HG03103 (cell line): ENCODE measurements around the gene LONP2.
A peak's percentile ranks its signal among the peaks of the same experiment; 100 is the strongest.
"Not testable (repeated sequence)": the region's sequence is repeated elsewhere in the genome, so short reads cannot be mapped to it uniquely, and the experiment has no call there.

Experiments
- ATAC-seq: cut with Tn5 transposase; IDR thresholded peaks from one replicate; pipeline ENCODE4 v1.9.1; 2021; ENCODE audit warnings: low read depth; ENCODE audit not compliant: unreplicated experiment

LONP2 gene

GRCh38 chr16:48330841-48331192 lies 86.7 kb downstream of the LONP2 start:
- ATAC-seq = no peak

- ATAC-seq = no peak
These were observed 88.9 kb downstream of the LONP2 start for GRCh38 chr16:48332978-48333377.

- ATAC-seq = no peak
These were observed 90.2 kb downstream of the LONP2 start for GRCh38 chr16:48334325-48334724.

- no peak for ATAC-seq
These were observed 91.9 kb downstream of the LONP2 start for GRCh38 chr16:48335961-48336360.

- no peak for ATAC-seq
These were observed 96.0 kb downstream of the LONP2 start for GRCh38 chr16:48340054-48340453.

GRCh38 chr16:48342591-48342990 lies 98.5 kb downstream of the LONP2 start:
- no peak for ATAC-seq

GRCh38 chr16:48347191-48347865 lies 103.2 kb downstream of the LONP2 start:
- ATAC-seq = no peak

GRCh38 chr16:48347980-48348379 lies 103.9 kb downstream of the LONP2 start:
- no peak for ATAC-seq

GRCh38 chr16:48350736-48351135 lies 106.6 kb downstream of the LONP2 start:
- no peak for ATAC-seq

GRCh38 chr16:48352648-48353390 lies 108.7 kb downstream of the LONP2 start:
- ATAC-seq = no peak

- peak; percentile 71 for ATAC-seq
These were observed 109.6 kb downstream of the LONP2 start for GRCh38 chr16:48353565-48354163.

- not testable (repeated sequence) for ATAC-seq
These were observed 110.3 kb downstream of the LONP2 start for GRCh38 chr16:48354385-48354784.

GRCh38 chr16:48354877-48355855 lies 111.1 kb downstream of the LONP2 start:
- ATAC-seq = no peak

GRCh38 chr16:48356633-48357376 lies 112.7 kb downstream of the LONP2 start:
- no peak for ATAC-seq

- no peak for ATAC-seq
These were observed 114.3 kb downstream of the LONP2 start for GRCh38 chr16:48358419-48358818.

- no peak for ATAC-seq
These were observed 115.9 kb downstream of the LONP2 start for GRCh38 chr16:48359983-48360382.

- ATAC-seq = no peak
These were observed 116.9 kb downstream of the LONP2 start for GRCh38 chr16:48361012-48361411.

- ATAC-seq = no peak
These were observed 117.5 kb downstream of the LONP2 start for GRCh38 chr16:48361540-48362144.

GRCh38 chr16:48365025-48365600 lies 121.0 kb downstream of the LONP2 start:
- ATAC-seq = no peak
